Activated T-cell treated with anti-CD3 and anti-CD28 coated beads for 48 hours (primary cell): ENCODE measurements around the gene TINAGL1.

ENCODE experiments used
- DNase-seq: peaks from one replicate; pipeline ENCODE4 v3.0.0-alpha.2; 2020; ENCODE audit warnings: low read depth

Gene TINAGL1

GRCh38 chr1:31607360-31607759 is 31.0 kb downstream of the TINAGL1 start:
- DNase-seq: no peak

DNA sequence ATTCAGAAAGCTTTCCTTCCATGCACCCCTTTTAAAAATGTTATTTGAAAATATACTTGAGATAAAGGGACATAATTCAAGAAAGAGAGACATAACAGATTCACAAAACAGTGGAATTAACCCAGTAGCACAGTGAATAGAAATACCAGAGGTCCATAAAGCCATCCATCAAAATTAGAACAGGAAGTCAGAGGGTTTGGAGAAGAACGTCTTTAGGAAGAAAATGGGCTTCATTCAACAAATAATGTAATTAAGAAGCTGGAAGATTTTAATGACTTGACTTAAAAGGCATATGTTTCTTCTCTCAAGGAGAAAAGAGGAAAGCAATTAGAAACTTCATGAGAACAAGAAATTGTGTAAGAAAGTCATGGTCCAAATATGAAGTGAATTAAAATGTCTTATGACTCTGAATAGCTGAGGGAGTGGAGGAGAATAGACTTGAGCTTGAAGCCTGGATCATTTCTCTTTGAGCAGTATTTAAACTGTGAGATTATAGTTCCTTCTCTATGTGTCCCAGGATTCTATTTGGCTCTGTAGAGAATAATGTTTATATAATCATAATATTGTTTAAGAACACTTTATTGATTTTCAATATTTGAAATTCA is 33.3 kb downstream of the TINAGL1 start:
- DNase-seq: no peak

DNA sequence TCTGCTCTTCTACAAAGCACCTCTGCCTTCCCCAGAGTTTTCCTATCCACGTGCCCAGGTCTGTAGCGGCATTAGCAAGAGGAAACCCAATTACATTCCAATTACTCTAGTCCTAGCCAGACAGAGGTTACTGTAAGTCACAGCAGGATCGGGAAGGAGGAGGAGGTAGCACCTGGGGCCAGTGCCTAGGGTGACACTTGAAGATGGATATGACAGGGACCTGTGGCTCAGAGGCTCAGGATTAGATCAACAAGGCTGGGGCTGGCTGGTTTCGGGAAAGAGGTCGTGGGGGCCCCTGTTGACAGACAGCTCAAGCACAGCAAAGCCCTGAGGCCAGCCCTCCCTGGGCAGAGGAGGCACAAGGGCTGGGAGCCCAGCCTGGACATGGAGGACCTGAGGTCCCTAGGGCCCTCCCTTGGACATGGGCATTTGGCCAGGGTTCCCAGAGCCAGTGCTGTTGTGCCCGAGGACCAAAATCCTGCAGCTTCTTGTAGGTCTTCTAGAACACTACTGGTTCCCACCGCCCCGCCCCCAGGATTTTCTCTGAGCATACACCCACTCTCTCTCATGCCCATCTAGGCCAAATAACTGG is 38.2 kb downstream of the TINAGL1 start:
- DNase-seq: no peak

DNA sequence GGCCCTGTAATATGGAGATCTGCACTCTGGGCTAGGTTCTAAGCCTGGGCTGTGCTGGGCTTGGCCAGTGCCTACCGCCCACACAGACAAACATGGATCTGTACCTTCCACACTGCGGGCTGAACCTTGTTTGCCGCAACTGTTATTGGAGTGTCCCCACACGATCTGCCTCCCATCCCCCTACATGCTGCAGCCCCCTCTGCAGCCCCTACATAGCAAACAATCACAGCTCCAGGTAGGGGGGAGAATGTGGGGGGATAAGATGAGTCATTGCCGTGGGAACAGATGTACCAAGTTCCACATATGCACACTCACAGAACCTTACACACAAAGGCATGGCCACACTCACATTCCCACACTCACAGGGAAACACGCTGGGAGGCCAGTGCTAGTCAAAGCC is 39.1 kb downstream of the TINAGL1 start:
- no peak for DNase-seq

GRCh38 chr1:31615939-31616338 is 39.6 kb downstream of the TINAGL1 start:
- no peak for DNase-seq

DNA sequence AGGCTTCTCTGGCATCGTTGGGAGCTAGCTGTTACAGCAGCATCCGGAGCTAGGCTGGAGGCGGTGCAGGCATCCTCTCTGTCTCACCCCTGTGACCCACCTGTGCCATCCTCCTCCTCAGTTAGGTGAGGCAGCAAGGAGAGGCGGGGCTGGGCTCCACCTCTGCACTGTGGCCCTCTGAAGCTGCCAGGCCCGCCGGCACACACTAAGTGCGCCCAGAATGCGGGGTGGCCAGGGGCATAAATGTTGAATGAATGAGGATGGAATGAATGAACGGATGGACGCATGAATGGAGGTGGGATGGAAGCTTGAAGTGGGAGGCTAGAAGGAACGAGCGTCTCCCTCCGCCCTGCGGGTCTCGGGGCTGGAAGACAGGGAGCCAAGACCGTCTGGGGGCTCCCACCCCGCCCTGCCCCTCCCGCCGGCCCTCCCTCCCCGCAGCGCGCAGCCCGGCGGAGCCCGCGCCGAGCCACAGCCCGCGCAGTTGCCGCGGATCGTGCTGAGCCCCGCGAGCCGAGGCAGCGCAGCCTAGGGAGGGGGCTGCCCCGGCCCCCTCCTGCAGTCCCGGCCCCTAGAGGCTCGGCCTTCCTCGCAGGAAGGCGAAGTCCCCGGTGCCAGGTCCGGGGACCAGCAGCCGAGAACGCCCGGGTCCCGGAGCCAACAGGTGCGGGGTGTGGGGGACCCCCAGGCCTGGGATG is 41.1 kb downstream of the TINAGL1 start, which contains the start of gene HCRTR1:
Gene HCRTR1, plus strand, starts transcription at position 472 of the 698 bp plus-strand sequence. CDS start 1,504 bp downstream, outside the sequence.
- DNase-seq: no peak

- peak; percentile 40 for DNase-seq
Measured at GRCh38 chr1:31617916-31618746, 41.8 kb downstream of the TINAGL1 start.

GRCh38 chr1:31618916-31619846 is 42.9 kb downstream of the TINAGL1 start:
- no peak for DNase-seq

DNA sequence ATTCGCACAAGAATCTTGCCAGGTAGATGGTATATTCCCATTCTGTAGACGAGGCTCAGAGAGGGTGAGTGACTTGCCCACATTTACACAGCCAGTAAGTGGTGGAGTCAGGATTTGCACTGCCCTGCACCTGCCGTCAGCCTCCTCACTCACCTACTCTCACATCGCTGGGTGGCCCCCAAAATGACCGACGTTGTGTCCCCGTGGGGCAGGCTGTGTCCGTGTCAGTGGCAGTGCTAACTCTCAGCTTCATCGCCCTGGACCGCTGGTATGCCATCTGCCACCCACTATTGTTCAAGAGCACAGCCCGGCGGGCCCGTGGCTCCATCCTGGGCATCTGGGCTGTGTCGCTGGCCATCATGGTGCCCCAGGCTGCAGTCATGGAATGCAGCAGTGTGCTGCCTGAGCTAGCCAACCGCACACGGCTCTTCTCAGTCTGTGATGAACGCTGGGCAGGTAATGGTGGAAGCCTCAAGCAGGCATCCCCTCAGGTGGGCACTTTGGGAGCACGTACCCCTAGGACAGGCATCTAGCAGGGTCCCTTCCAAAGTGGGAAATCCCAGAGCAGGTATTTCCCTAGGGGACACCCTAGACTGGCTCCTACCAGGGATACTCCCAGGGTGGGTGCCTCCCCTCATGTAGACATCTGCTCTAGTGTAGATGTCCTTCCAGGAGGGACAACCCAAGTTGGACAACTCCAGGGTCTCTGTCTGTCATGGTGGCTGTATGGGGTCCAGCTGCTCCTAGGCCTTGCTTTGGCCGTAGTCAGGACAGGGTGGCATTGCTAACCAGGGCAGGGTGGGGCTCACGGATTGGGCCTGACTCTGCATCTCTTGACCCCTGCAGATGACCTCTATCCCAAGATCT is 44.5 kb downstream of the TINAGL1 start:
- DNase-seq: no peak

DNA sequence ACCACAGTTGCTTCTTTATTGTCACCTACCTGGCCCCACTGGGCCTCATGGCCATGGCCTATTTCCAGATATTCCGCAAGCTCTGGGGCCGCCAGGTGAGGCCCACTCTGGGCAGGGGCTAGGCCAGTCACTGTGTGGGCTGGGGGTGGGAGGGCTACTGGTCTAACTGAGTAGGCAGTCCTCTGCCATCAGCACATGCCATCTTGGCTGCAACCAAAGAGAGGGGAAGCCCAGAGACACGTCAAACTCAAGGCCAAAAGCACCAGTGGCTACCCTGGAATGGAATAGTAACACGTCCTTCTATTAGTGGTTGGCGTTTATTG is 45.1 kb downstream of the TINAGL1 start:
- no peak for DNase-seq

DNA sequence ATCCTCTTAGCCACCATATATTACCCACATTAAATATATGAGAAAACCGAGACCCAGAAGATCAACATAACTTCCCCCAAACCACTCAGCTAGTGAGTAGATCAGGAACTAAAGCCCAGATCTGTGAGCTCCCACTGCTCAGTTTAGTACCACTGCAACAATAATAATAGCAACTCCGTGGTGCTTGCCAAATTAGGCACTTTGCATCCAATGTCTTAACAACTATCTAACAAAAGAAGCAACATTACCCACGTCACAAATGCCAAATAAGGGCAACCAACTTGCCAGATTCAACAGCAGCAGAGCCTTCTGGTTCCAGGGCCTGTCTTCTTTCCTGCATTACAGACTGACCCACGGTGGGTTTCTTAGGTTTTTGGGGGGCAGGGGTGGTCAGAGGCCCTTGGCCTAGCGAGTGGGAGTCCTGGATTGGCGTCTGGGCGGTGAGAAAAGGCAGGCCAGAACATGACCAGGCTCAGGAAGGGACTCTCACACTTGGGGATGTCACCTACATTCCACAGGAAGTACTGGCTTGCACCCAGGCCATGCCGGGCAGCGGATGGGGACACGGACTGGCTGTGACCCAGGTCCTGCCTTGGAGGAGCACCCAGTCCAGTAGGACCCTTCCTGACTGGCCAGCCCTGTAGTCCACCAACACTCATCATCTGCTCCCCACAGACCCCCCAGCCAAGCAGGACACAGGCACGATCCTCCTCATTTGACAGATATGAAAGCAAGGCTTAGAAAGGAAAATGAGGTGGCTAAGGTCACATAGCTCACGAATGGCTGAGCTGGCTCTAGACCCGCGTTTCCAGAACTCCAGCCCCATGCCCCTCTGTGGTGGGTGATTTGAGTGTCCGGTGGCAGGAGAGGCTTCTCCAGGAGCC is 45.8 kb downstream of the TINAGL1 start:
- no peak for DNase-seq

- no peak for DNase-seq
Measured at GRCh38 chr1:31623365-31623764, 47.0 kb downstream of the TINAGL1 start.

GRCh38 chr1:31624309-31624708 is 48.0 kb downstream of the TINAGL1 start:
- DNase-seq: no peak

- no peak for DNase-seq
Measured at GRCh38 chr1:31624731-31625514, 48.6 kb downstream of the TINAGL1 start.

DNA sequence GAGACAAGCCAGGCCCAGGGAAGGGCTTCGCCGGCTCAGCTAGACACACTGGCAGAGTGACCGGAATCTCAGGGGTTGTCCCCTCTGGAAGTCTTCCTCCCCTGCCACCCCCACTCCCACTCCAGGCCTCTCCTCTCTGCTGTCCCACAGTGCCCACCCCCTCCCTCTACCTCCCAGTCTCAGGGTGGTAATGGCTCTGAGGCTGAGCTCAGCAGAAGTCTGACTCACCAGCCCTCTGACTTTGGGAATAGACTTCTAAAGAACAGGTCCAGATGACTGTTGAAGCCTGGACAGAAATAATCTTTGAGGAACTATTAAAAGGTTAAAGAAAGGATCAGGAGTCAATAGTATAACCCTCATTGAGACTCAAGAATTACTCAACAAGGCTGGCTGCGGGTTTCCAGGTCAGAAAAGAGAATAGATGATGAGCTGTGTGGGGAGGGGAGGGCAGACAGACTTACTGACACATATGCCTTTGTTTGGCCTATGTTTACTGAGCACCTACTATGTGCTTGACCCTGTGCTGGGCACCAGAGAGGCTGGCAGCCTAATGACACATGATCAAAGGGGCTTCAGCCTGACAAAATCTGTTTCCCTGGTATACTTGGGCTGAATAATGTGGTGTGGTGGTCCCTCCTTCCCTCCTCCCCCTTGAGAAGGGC is 49.4 kb downstream of the TINAGL1 start:
- no peak for DNase-seq

DNA sequence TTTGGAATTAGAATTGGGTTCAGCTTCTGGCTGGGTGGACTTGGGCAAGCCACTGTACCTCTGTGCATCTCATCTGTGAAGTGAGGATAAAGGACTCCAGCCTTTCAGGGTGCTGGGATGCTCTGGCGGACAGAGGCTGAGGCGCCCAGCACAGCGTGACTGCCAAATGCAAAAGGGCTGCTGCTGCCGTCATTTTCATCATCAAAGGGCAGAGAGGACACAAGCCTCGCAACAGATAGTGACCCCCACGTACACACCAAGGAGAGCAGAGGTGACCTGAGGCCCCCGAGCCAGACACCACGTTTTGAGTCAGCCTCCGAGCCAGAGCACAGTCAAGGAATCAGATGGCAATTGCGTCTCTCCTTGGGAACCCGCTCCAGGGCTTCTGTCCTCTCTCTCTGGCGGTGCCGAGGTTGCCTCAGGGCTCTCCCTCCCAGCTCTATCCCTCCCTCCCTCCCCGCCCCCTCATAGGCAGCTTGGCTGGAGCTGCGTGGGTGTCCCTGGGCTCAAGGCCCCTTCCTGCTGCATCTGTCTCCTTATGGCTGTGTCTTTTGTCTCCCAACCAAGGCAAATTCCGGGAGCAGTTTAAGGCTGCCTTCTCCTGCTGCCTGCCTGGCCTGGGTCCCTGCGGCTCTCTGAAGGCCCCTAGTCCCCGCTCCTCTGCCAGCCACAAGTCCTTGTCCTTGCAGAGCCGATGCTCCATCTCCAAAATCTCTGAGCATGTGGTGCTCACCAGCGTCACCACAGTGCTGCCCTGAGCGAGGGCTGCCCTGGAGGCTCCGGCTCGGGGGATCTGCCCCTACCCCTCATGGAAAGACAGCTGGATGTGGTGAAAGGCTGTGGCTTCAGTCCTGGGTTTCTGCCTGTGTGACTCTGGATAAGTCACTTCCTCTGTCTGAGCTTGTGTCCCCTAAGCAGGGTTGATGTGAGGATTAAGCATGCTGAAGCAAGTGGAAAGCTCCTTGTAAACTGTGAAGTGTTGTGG is 50.2 kb downstream of the TINAGL1 start:
- no peak for DNase-seq
